Neuronal stem cell (in vitro differentiated cells): ENCODE measurements around the gene SCIN.

Source experiments
- DNase-seq: peaks from one replicate; pipeline ENCODE4 v3.0.0-alpha.2; 2013; ENCODE audit warnings: low spot score
- H2AFZ ChIP-seq: one replicate; pipeline ENCODE4 v1.6.1; 2013; ENCODE audit warnings: mild to moderate bottlenecking, low read length, inconsistent platforms
- H2AK5ac ChIP-seq: 2 replicates; pipeline ENCODE4 v1.6.1; 2013; ENCODE audit warnings: low read depth, mild to moderate bottlenecking, inconsistent platforms, low read length, moderate library complexity, mixed read lengths
- H2BK120ac ChIP-seq: 2 replicates; pipeline ENCODE4 v1.6.1; 2013; ENCODE audit warnings: low read depth, mild to moderate bottlenecking, inconsistent platforms, low read length, moderate library complexity, mixed read lengths
- H2BK12ac ChIP-seq: one replicate; pipeline ENCODE4 v1.6.1; 2013; ENCODE audit warnings: low read length, inconsistent platforms
- H2BK15ac ChIP-seq: 2 replicates; pipeline ENCODE4 v1.6.1; 2013; ENCODE audit warnings: mild to moderate bottlenecking, low read length, inconsistent platforms, mixed read lengths
- H2BK5ac ChIP-seq: one replicate; pipeline ENCODE4 v1.6.1; 2013; ENCODE audit warnings: inconsistent platforms, mild to moderate bottlenecking, low read length, moderate library complexity
- H3K14ac ChIP-seq: one replicate; pipeline ENCODE4 v1.6.1; 2013; ENCODE audit warnings: low read length, inconsistent platforms
- H3K18ac ChIP-seq: 2 replicates; pipeline ENCODE4 v1.6.1; 2013; ENCODE audit warnings: low read length, inconsistent platforms
- H3K23ac ChIP-seq: 2 replicates; pipeline ENCODE4 v1.6.1; 2013; ENCODE audit warnings: low read depth, mild to moderate bottlenecking, mixed read lengths, low read length, inconsistent platforms; ENCODE audit not compliant: poor library complexity
- H3K27ac ChIP-seq: replicated peaks from 3 replicates; pipeline ENCODE4 v1.5.1; 2013; ENCODE audit warnings: low read length, inconsistent platforms
- H3K27me3 ChIP-seq, 3 experiments: 2 replicates each; pipeline ENCODE4 v1.6.1; 2013; ENCODE audit warnings: low read length in 3 of 3, mild to moderate bottlenecking in 2 of 3, inconsistent platforms in 1 of 3, low read depth in 1 of 3, mixed read lengths in 1 of 3, moderate library complexity in 1 of 3; ENCODE audit not compliant: control insufficient read depth in 3 of 3, insufficient read depth in 3 of 3
- H3K36me3 ChIP-seq, 2 donors: replicated peaks in 1 of 2; 2 replicates each; pipeline ENCODE4 v1.6.1; 2013; ENCODE audit warnings: low read length in 2 of 2; ENCODE audit not compliant: control insufficient read depth in 2 of 2, insufficient read depth in 2 of 2
- H3K4ac ChIP-seq: 2 replicates; pipeline ENCODE4 v1.6.1; 2013; ENCODE audit warnings: inconsistent platforms, mild to moderate bottlenecking, low read length, moderate library complexity
- H3K4me1 ChIP-seq, 2 donors: 1 replicate in 1 of 2; 2 replicates in 1 of 2; pipeline ENCODE4 v1.6.1; 2013; ENCODE audit warnings: low read length in 2 of 2, low read depth in 1 of 2; ENCODE audit not compliant: control insufficient read depth in 2 of 2, insufficient read depth in 1 of 2
- H3K4me2 ChIP-seq: one replicate; pipeline ENCODE4 v1.6.1; 2013; ENCODE audit warnings: mild to moderate bottlenecking, low read length, inconsistent platforms; ENCODE audit not compliant: insufficient read depth, poor library complexity, severe bottlenecking
- H3K4me3 ChIP-seq, 2 donors: 2 replicates each; pipeline ENCODE4 v1.5.1; 2013; ENCODE audit warnings: low read length in 2 of 2, mild to moderate bottlenecking in 2 of 2, inconsistent platforms in 1 of 2, moderate library complexity in 1 of 2
- H3K79me1 ChIP-seq: one replicate; pipeline ENCODE4 v1.6.1; 2013; ENCODE audit warnings: low read depth, mild to moderate bottlenecking, inconsistent platforms, low read length, moderate library complexity
- H3K9ac ChIP-seq: one replicate; pipeline ENCODE4 v1.6.1; 2013; ENCODE audit warnings: mild to moderate bottlenecking, low read depth, low read length, inconsistent platforms; ENCODE audit not compliant: poor library complexity
- H3K9me3 ChIP-seq, 2 donors: replicated peaks in 1 of 2; 2 replicates each; pipeline versions ENCODE3 to v1.6.1; 2013; ENCODE audit warnings: low read length in 2 of 2, mild to moderate bottlenecking in 2 of 2, inconsistent platforms in 1 of 2, low read depth in 1 of 2, mixed read lengths in 1 of 2, moderate library complexity in 1 of 2; ENCODE audit not compliant: control insufficient read depth in 2 of 2, insufficient read depth in 1 of 2
- H4K8ac ChIP-seq: one replicate; pipeline ENCODE4 v1.6.1; 2013; ENCODE audit warnings: low read depth, mild to moderate bottlenecking, inconsistent platforms, low read length, moderate library complexity
- H4K91ac ChIP-seq: one replicate; pipeline ENCODE4 v1.6.1; 2013; ENCODE audit warnings: low read length, low read depth, mild to moderate bottlenecking, inconsistent platforms; ENCODE audit not compliant: poor library complexity
- WGBS, 2 donors: extraction: QIAGEN DNeasy Blood & Tissue Kit; methylation state at CpG; one replicate each; pipeline ENCODE4 v1.1.7; 2013; ENCODE audit warnings: missing lambda C conversion rate in 2 of 2, mixed read lengths in 1 of 2; ENCODE audit not compliant: insufficient read length in 2 of 2, insufficient replicate concordance in 1 of 2; ENCODE audit errors: extremely low coverage in 2 of 2; 5-methylcytosine and 5-hydroxymethylcytosine counted together

SCIN gene

DNA sequence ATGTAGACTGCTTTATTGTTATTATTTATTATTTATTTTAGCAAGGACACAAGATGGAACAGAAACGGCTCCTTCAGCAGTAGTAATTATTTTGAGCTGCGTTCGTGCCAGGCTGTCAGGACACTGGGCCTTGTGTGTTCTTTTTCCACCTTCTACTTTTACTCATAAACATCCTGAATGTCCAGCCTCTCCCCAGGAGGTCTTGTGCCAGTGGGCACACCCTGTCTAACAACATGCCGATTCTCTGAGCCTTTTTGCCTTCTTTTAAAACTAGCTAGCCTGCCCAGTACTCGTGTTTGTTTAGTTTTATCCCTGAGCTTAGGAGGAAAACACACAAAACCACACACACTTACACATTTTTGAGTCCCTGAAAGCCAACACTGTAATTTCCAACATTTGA, 1.2 kb downstream of the SCIN start:
- no peak overlapping the region for H3K18ac ChIP-seq
- H3K27me3 ChIP-seq: peaks cover 5 to 77% (median 26%) of the 10 kb centered on the region in 3 experiments
- H3K36me3 ChIP-seq: no peaks in the 10 kb centered on the region
- no peak overlapping the region for H4K91ac ChIP-seq
- H3K9me3 ChIP-seq: no peaks in the 10 kb centered on the region
- no peak overlapping the region for H2AFZ ChIP-seq
- no peak overlapping the region for H2AK5ac ChIP-seq
- no peak overlapping the region for H3K27ac ChIP-seq
- H2BK5ac ChIP-seq: no peak overlapping the region
- no peaks in the 10 kb centered on the region for H3K79me1 ChIP-seq
- H2BK12ac ChIP-seq: no peak overlapping the region
- no peak overlapping the region for H4K8ac ChIP-seq
- no peak overlapping the region for H3K23ac ChIP-seq
- no peak overlapping the region for H3K4me3 ChIP-seq
- no peaks in the 10 kb centered on the region for H3K4me1 ChIP-seq
- no peak for DNase-seq
- H3K4me2 ChIP-seq: no peak overlapping the region
- WGBS, 2 donors: no CpG with 5 or more reads among the region's 5 CpGs
- H3K14ac ChIP-seq: no peak overlapping the region
- H3K4ac ChIP-seq: no peak overlapping the region
- H2BK120ac ChIP-seq: no peak overlapping the region
- H2BK15ac ChIP-seq: no peak overlapping the region
- H3K9ac ChIP-seq: no peak overlapping the region

DNA sequence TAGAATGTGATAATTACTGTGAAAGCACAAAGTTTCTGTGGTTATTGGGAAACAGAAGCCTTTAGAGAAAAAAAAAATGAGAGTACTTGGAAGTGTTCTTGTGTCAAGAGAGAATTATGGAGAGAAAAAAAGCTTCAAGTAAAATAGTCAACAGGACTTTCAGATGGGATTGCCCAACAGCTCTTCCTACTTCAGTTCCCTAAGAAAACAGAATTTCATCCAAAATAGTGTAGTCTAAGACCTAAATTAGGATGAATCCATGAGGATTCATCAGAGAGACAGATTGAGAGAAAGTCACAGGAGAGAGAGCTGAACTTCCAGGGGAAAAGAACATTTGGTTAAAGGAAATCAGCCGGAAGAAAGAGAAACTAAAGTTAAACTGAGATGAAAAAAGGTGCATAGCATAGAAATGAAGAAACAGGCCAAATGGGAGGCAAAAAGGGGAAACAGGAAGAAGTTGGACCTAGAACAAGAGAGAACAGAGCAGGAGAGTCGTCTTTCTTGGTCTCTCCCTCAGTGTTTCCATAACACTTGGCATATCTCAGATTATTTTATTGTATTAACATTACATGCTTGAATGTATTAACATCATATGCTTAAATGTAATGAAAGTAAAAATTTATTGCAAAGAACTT, 2.5 kb downstream of the SCIN start:
- no peak overlapping the region for H3K4me3 ChIP-seq
- H3K9ac ChIP-seq: no peak overlapping the region
- no CpG with 5 or more reads among the region's 2 CpGs for WGBS, 2 donors
- H3K9me3 ChIP-seq: no peaks in the 10 kb centered on the region
- H3K4me2 ChIP-seq: no peak overlapping the region
- H3K4me1 ChIP-seq: no peaks in the 10 kb centered on the region
- H3K23ac ChIP-seq: no peak overlapping the region
- DNase-seq: no peak
- no peaks in the 10 kb centered on the region for H3K79me1 ChIP-seq
- H3K36me3 ChIP-seq: no peaks in the 10 kb centered on the region
- H2BK120ac ChIP-seq: no peak overlapping the region
- no peak overlapping the region for H2AFZ ChIP-seq
- no peak overlapping the region for H3K18ac ChIP-seq
- H4K8ac ChIP-seq: no peak overlapping the region
- H2BK12ac ChIP-seq: no peak overlapping the region
- no peak overlapping the region for H4K91ac ChIP-seq
- H3K27ac ChIP-seq: no peak overlapping the region
- no peak overlapping the region for H3K4ac ChIP-seq
- H3K27me3 ChIP-seq: peaks cover 5 to 76% (median 26%) of the 10 kb centered on the region in 3 experiments
- no peak overlapping the region for H3K14ac ChIP-seq
- H2BK15ac ChIP-seq: no peak overlapping the region
- H2BK5ac ChIP-seq: no peak overlapping the region
- H2AK5ac ChIP-seq: no peak overlapping the region

DNA sequence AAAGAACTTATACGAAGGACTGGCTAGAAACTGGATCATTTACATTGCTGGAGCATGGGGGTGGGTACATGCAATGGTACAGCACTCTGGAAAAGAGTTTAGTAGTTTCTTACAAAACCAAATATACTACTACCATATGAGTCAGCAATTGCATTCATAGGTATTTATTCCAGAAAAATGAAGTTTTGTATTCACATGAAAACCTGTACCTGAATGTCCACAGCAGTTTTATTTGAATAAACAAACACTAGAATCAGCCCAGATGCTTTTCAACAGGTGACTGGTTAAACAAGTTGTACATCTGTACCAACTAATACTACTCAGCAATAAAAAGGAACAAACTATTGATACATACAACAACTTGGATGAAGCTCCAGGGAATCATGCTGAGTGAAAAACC, 3.4 kb downstream of the SCIN start:
- no peak overlapping the region for H2BK15ac ChIP-seq
- no peak overlapping the region for H2AK5ac ChIP-seq
- H3K9ac ChIP-seq: no peak overlapping the region
- no peaks in the 10 kb centered on the region for H3K79me1 ChIP-seq
- no peak overlapping the region for H2BK5ac ChIP-seq
- no peak overlapping the region for H4K8ac ChIP-seq
- H3K27ac ChIP-seq: no peak overlapping the region
- H3K14ac ChIP-seq: no peak overlapping the region
- no peaks in the 10 kb centered on the region for H3K9me3 ChIP-seq
- H3K23ac ChIP-seq: no peak overlapping the region
- H3K18ac ChIP-seq: no peak overlapping the region
- no peak overlapping the region for H2AFZ ChIP-seq
- no peak overlapping the region for H2BK12ac ChIP-seq
- H2BK120ac ChIP-seq: no peak overlapping the region
- no peak for DNase-seq
- H3K4ac ChIP-seq: no peak overlapping the region
- no peak overlapping the region for H3K4me3 ChIP-seq
- H3K36me3 ChIP-seq: no peaks in the 10 kb centered on the region
- H4K91ac ChIP-seq: no peak overlapping the region
- H3K27me3 ChIP-seq: peaks cover 5 to 68% (median 25%) of the 10 kb centered on the region in 3 experiments
- H3K4me2 ChIP-seq: no peak overlapping the region
- WGBS, 2 donors: no CpG with 5 or more reads among the region's 1 CpG
- H3K4me1 ChIP-seq: no peaks in the 10 kb centered on the region

DNA sequence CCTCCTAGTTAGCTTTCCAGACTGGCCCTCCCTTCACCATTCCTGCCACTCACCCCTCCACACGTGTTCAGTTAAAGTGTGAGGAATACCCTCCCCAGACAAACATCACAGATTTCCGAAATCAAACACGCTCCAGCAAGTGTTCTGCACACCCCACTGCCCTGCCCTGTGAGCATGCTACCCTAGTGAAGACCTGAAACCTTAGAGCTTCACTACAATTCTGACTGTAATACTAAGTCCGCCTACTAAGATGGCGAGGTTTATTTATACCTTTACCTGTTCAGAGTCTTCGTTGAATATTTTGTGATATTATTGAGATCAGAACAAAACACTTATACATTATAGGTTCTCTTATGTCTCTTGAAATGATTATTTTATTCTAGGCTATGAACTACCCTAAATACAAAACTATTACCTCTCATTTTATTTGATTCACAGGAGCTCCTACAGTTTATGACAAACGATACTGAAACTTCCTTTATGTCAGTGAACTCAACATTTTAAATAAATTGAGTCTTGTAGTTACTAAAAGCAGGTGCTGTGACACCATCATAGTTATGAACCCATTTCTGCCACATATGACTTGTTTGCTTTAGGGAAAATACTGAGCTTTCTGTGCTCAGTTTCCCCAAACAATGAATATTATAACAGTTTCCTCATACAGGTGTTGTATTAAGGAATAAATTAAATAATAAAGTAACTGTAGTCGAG, 8.6 kb downstream of the SCIN start:
- Histone ChIP-seq H3K79me1 (no peaks in the 10 kb centered on the region), H3K9ac (no peak overlapping the region), H3K4me1 (no peaks in the 10 kb centered on the region), H2BK120ac (no peak overlapping the region), H4K8ac (no peak overlapping the region), H3K4me2 (no peak overlapping the region), H3K27ac (no peak overlapping the region), H3K36me3 (no peaks in the 10 kb centered on the region), H2BK15ac (no peak overlapping the region), H2BK12ac (no peak overlapping the region), H3K4ac (no peak overlapping the region), H3K9me3 (no peaks in the 10 kb centered on the region), H3K27me3 (peaks cover 0 to 19% (median 0%) of the 10 kb centered on the region in 3 experiments), H3K14ac (no peak overlapping the region), H2AFZ (no peak overlapping the region), H4K91ac (no peak overlapping the region), H2AK5ac (no peak overlapping the region), H2BK5ac (no peak overlapping the region), H3K18ac (no peak overlapping the region), H3K4me3 (no peak overlapping the region), H3K23ac (no peak overlapping the region)
- DNase-seq: no peak
- no CpG with 5 or more reads among the region's 8 CpGs for WGBS, 2 donors
